SJSA1 (cell line): Measurements from ENCODE around the gene SYNE4. TPM values are rescaled to one million over a fixed set of nuclear protein-coding genes. Genes with fewer than 3 reads are reported as not detected.

Source experiments
- DNase-seq, 2 experiments: peaks; one replicate each; pipeline ENCODE4 v3.0.0-alpha.2; 2015 to 2020; ENCODE audit warnings: low spot score in 2 of 2, low read depth in 1 of 2
- H3K27ac ChIP-seq: fragments of 250-450 bp; sonication (Bioruptor Pico); 2 replicates; pipeline ENCODE4 v1.5.1; 2020; ENCODE audit warnings: mild to moderate bottlenecking, moderate library complexity
- H3K27me3 ChIP-seq: fragments of 250-450 bp; sonication (Bioruptor Pico); replicated peaks from 2 replicates; pipeline ENCODE4 v1.5.1; 2020; ENCODE audit warnings: mild to moderate bottlenecking, moderate library complexity
- H3K36me3 ChIP-seq: fragments of 250-450 bp; sonication (Bioruptor Pico); 2 replicates; pipeline ENCODE4 v1.5.1; 2020; ENCODE audit warnings: mild to moderate bottlenecking
- H3K4me1 ChIP-seq: fragments of 250-450 bp; sonication (Bioruptor Pico); replicated peaks from 2 replicates; pipeline ENCODE4 v1.6.1; 2021; ENCODE audit warnings: mild to moderate bottlenecking
- H3K4me3 ChIP-seq: fragments of 250-450 bp; sonication (Bioruptor Pico); 2 replicates; pipeline ENCODE4 v1.5.1; 2020; ENCODE audit warnings: mild to moderate bottlenecking
- H3K9me3 ChIP-seq: fragments of 250-450 bp; sonication (Bioruptor Pico); replicated peaks from 2 replicates; pipeline ENCODE4 v1.5.1; 2020; ENCODE audit warnings: mild to moderate bottlenecking
- total RNA-seq: library from RNA; depleted of rRNA; stranded (reverse); fragments of >200 nt; shearing (Covaris generic); gene quantifications from 2 replicates; pipeline ENCODE4 v1.2.3, GENCODE V29; 2014

SYNE4 gene
- total RNA-seq, 1 experiment from 2014 or later: 0.26 TPM

DNA sequence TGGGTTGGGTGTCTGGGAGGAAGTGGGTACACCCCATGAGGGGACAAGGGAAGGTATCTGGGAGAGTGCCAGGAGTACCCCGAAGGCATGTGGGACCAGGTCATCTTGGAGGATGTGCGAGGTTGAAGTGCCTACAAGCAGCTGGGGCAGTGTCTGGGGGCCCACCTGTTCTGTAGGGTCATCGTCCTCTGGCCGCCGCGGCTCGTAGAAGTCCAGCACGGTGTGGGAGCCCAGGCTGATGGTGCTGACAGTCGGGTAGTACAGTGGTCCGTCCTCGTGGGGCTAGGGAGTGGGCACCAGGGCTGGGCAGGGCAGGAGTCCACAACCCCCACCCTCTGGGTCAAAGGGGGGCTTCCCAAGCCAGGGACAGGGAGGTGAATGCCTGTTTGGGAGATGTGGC, 1.8 kb upstream of the SYNE4 start:
- Histone ChIP-seq H3K9me3 (no peaks in the 10 kb centered on the region), H3K27me3 (no peaks in the 10 kb centered on the region), H3K4me1 (peaks cover 20% of the 10 kb centered on the region), H3K27ac (no peak overlapping the region), H3K36me3 (no peaks in the 10 kb centered on the region), H3K4me3 (no peak overlapping the region)
- no peak for DNase-seq

GRCh38 chr19:36009633-36010379, 1.2 kb upstream of the SYNE4 start:
- Histone ChIP-seq H3K9me3 (no peaks in the 10 kb centered on the region), H3K4me1 (peaks cover 17% of the 10 kb centered on the region), H3K27ac (no peak overlapping the region), H3K36me3 (no peaks in the 10 kb centered on the region), H3K4me3 (no peak overlapping the region), H3K27me3 (no peaks in the 10 kb centered on the region)
- DNase-seq: no peak

GRCh38 chr19:36009220-36009619, 607 bp upstream of the SYNE4 start:
- Histone ChIP-seq H3K4me3 (peak overlapping the region; percentile 14; the same call in 1 of the 2 replicates), H3K4me1 (peaks cover 14% of the 10 kb centered on the region), H3K27ac (no peak overlapping the region), H3K36me3 (no peaks in the 10 kb centered on the region), H3K9me3 (no peaks in the 10 kb centered on the region), H3K27me3 (no peaks in the 10 kb centered on the region)
- no peak for DNase-seq

DNA sequence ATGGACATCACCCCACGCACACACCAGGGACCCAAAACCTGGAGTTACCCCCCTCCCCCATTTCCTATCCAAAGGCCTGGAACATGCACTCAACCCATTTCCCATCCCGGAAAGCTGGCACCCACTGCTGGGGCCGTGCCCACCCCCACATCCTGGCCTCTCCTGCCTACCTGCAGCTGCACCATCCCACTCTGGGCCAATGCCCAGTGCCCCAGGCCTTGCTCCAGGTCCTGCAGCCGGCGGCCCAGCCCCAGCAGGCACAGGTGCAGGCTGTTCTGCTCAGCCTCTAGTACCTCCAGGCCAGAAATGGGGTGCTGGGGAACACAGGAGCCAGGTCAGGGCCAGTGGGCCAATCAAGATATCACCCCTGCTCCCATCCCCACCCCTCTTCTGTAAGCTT, 1.7 kb downstream of the SYNE4 start:
- no peaks in the 10 kb centered on the region for H3K27me3 ChIP-seq
- 0 out of 2 replicates have a peak, but pooled peaks cover 9% of the 10 kb centered on the region for H3K36me3 ChIP-seq
- peaks cover 7% of the 10 kb centered on the region for H3K4me1 ChIP-seq
- no peak for DNase-seq
- H3K9me3 ChIP-seq: no peaks in the 10 kb centered on the region
- H3K4me3 ChIP-seq: no peak overlapping the region
- H3K27ac ChIP-seq: no peak overlapping the region

DNA sequence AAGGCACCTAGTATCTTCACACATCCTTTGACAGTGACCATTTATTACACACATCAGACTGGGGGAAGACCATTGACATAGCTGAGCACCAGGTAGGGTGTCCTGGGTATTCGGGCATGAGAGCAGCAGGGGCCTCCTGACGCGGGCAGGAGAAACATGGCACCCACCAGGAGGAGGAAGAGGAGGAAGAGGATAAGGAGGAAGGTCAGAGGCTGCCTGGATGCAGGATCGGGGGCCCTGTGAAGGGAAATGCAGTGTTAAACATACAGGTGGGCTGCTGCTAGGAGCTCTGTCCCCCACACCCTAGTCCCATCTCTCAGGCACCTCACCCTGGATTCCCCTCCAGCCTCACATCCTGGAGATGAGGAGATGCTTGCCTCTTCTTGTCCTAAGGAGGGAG, 5.3 kb downstream of the SYNE4 start:
- Histone ChIP-seq H3K27ac (no peak overlapping the region), H3K27me3 (no peaks in the 10 kb centered on the region), H3K4me1 (no peaks in the 10 kb centered on the region), H3K36me3 (peaks cover 26% of the 10 kb centered on the region), H3K9me3 (no peaks in the 10 kb centered on the region), H3K4me3 (no peak overlapping the region)
- no peak for DNase-seq

DNA sequence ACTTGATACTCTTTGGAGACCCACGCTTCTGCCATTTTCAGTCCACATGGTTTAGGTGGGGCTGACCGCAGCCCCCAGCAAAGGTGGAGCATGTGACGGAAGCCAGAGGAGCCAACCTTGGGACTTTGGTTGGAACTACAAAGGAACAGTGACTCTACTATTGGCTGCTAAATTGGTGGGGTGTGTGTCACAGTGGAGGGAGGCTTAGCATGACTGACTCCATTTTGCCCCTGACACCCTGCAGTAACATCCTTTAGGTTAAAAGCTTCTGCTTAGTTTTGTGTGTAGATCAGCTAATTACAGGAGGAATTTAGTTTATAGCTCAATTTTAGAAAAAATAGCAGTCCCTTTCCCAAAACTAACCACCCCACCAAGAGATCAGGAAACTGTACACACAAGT, 7.0 kb downstream of the SYNE4 start:
- Histone ChIP-seq H3K27ac (no peak overlapping the region), H3K36me3 (peaks cover 32% of the 10 kb centered on the region), H3K9me3 (no peaks in the 10 kb centered on the region), H3K4me3 (no peak overlapping the region), H3K4me1 (no peaks in the 10 kb centered on the region), H3K27me3 (no peaks in the 10 kb centered on the region)
- no peak for DNase-seq

- H3K27ac ChIP-seq: no peak overlapping the region
- H3K4me3 ChIP-seq: no peak overlapping the region
- peaks cover 32% of the 10 kb centered on the region for H3K36me3 ChIP-seq
- no peaks in the 10 kb centered on the region for H3K27me3 ChIP-seq
- H3K9me3 ChIP-seq: no peaks in the 10 kb centered on the region
- DNase-seq: no peak
- H3K4me1 ChIP-seq: peaks cover 8% of the 10 kb centered on the region
Observed at GRCh38 chr19:35996777-35997176, 11.8 kb downstream of the SYNE4 start.

DNA sequence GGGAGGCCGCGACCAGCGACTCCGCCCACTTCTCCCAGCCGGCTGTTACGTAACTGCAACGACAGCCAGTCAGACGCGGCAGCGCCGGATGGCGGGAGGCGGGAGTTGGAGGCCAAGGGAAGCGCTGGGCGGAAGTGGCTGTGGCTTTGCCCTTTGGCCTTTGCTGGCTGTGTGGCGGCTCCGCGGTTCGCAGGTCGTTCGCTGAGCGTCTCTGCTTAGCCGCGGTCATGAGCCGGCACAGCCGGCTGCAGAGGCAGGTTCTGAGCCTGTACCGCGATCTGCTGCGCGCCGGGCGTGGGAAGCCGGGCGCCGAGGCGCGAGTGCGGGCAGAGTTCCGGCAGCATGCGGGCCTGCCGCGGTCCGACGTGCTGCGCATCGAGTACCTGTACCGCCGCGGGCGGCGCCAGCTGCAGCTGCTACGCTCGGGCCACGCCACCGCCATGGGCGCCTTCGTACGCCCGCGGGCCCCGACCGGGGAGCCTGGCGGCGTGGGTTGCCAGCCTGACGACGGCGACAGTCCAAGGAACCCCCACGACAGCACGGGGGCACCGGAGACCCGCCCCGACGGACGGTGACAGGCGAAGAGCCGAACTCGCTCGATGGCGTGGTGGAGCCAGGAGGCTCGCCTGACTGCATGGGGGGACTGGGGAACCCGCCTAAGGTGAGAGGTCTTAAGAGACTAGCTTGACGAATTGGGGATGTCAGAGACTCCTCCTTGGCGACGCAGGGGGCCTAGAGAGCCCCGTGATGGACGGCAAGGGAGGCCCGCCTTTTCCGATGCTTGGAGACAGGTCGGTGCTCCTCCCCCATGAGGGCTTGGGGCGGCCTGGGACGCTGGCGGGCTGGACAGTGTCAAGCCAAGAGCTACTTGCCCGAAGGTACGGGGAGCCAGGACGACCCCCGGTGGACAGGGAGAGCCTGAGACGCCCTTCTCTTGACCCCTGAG, 13.3 kb downstream of the SYNE4 start, which contains the start of gene SDHAF1:
Gene SDHAF1, plus strand, starts transcription at position 141 of the 946 bp plus-strand sequence. Its CDS starts 87 bp downstream, at position 228.
- Histone ChIP-seq H3K4me3 (peak within 1 kb of the TSS; percentile 74), H3K27me3 (no peaks in the 10 kb centered on the region), H3K27ac (no peak within 1 kb of the TSS; the same call in 1 of the 2 replicates), H3K36me3 (peaks cover 26% of the 10 kb centered on the region), H3K4me1 (peaks cover 8% of the 10 kb centered on the region), H3K9me3 (no peaks in the 10 kb centered on the region)
- peak; percentile 87 to 95 for DNase-seq

DNA sequence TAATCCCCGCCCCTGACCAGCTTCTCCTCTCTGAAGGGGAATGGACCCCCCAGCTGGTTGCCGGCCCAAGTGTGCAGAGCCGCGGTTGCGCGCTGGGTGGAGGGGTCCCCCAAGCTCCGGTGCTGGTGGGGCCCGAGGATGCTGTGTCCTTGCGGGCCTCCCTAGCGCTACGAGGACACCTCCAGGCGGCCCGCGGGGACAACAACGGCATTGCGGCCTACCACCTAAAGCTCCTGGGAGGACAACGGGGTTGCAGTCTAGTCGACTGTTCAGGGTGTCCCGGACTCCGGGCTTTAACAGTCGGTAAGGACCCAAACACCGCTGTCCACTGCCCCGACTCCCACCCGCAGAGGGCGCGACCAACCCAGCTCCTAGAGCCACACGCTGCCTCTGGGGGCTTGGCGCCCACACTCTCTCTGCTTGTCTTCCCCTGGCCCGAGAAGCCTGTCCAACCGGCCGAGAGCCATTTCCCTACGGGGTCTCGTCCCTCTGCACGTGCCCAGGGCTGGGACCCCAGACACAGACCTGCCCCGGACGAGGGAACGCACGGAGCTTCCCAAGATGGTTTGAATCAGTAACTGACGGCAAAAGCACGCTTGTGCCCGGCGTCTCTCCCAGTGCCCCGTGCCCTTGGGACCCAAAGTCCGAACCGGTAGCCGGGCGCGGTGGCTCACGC, 14.6 kb downstream of the SYNE4 start:
- H3K36me3 ChIP-seq: peaks cover 23% of the 10 kb centered on the region
- H3K4me3 ChIP-seq: no peak overlapping the region
- peaks cover 8% of the 10 kb centered on the region for H3K4me1 ChIP-seq
- H3K9me3 ChIP-seq: no peaks in the 10 kb centered on the region
- H3K27me3 ChIP-seq: no peaks in the 10 kb centered on the region
- H3K27ac ChIP-seq: no peak overlapping the region
- no peak for DNase-seq

DNA sequence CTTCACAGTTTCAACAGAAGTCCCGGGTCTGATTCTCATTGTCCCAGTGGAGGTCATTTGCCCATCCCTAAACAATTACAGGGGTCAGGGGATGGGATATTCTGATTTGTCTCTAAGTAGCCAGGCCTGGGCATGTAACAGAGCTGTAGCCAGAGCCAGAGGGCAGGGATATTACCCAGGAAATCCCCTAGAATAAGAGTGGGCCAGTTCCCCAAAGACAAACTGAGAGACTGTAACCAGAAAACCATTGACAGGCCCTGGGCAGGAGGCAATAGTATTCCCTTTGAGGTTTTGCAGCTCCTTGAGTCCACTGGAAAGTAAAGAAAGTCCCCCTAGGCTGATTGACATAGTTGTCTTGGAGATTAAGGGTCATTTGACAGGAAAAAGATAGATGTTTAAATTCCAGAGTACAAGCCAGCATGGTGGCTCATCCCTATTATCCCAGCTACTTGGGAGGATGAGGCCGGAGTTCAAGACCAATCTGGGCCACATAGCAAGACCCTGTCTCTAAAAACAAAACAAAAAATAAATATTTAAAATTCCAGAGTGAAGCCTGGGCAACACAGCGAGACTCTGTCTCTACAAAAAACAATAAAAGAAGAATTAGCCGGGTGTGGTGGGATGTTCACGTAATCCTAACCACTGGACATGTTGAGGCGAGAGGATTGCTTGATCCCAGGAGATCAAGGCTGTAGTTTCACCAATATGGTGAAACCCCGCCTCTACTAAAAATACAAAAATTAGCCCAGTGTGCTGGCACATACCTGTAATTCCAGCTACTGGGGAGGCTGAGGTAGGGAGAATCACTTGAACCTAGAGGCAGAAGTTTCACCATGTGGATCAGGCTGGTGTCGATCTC, 15.5 kb downstream of the SYNE4 start:
- peaks cover under 1% of the 10 kb centered on the region for H3K27me3 ChIP-seq
- no peak overlapping the region for H3K4me3 ChIP-seq
- no peaks in the 10 kb centered on the region for H3K9me3 ChIP-seq
- no peak overlapping the region for H3K27ac ChIP-seq
- H3K36me3 ChIP-seq: peaks cover 14% of the 10 kb centered on the region
- H3K4me1 ChIP-seq: peaks cover 8% of the 10 kb centered on the region
- DNase-seq: no peak

- Histone ChIP-seq H3K4me1 (peaks cover 8% of the 10 kb centered on the region), H3K27ac (no peak overlapping the region), H3K9me3 (no peaks in the 10 kb centered on the region), H3K4me3 (no peak overlapping the region), H3K27me3 (peaks cover 13% of the 10 kb centered on the region), H3K36me3 (peaks cover 11% of the 10 kb centered on the region; the same call in 1 of the 2 replicates)
- DNase-seq: no peak
Observed at GRCh38 chr19:35991731-35992450, 16.7 kb downstream of the SYNE4 start.
